Measurements from ENCODE around the gene SMIM43. TPM values are rescaled to one million over a fixed set of nuclear protein-coding genes. Genes with fewer than 3 reads are reported as not detected.
"Not testable (repeated sequence)": the region's sequence is repeated elsewhere in the genome, so short reads cannot be mapped to it uniquely, and the experiment has no call there.

Gene SMIM43
- total RNA-seq, 1 experiment from 2014 or later = not detected

DNA sequence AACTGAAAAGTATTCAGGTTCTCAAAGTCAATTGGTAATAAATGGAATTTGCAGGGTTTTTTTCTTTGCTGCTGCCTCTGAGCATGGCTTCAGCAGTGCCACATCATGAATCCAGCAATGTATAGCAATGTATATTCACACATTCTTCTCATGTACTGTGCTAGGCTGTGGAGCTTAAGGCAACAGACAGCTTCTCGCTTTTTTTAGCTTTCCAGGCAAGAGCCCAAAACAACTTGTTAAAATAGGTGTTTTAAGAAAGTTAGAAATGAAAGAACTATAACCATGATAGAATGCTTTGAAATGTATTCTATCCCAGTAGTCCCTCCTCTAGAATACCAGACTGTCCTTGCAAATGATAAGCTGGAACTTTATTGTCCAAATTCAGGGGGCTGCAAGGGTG is 30.4 kb downstream of the SMIM43 start (continued):
- TF ChIP-seq, protein P1, sequence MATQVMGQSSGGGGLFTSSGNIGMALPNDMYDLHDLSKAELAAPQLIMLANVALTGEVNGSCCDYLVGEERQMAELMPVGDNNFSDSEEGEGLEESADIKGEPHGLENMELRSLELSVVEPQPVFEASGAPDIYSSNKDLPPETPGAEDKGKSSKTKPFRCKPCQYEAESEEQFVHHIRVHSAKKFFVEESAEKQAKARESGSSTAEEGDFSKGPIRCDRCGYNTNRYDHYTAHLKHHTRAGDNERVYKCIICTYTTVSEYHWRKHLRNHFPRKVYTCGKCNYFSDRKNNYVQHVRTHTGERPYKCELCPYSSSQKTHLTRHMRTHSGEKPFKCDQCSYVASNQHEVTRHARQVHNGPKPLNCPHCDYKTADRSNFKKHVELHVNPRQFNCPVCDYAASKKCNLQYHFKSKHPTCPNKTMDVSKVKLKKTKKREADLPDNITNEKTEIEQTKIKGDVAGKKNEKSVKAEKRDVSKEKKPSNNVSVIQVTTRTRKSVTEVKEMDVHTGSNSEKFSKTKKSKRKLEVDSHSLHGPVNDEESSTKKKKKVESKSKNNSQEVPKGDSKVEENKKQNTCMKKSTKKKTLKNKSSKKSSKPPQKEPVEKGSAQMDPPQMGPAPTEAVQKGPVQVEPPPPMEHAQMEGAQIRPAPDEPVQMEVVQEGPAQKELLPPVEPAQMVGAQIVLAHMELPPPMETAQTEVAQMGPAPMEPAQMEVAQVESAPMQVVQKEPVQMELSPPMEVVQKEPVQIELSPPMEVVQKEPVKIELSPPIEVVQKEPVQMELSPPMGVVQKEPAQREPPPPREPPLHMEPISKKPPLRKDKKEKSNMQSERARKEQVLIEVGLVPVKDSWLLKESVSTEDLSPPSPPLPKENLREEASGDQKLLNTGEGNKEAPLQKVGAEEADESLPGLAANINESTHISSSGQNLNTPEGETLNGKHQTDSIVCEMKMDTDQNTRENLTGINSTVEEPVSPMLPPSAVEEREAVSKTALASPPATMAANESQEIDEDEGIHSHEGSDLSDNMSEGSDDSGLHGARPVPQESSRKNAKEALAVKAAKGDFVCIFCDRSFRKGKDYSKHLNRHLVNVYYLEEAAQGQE (IDR thresholded peaks at IDR 0.05; ENCODE audit: low read depth) = no peak
- no peak for TF ChIP-seq RAD21 (IDR thresholded peaks at IDR 0.05; ENCODE audit: low read depth)
- TF ChIP-seq CEBPB (IDR thresholded peaks at IDR 0.05; ENCODE audit: low read depth) = no peak

DNA sequence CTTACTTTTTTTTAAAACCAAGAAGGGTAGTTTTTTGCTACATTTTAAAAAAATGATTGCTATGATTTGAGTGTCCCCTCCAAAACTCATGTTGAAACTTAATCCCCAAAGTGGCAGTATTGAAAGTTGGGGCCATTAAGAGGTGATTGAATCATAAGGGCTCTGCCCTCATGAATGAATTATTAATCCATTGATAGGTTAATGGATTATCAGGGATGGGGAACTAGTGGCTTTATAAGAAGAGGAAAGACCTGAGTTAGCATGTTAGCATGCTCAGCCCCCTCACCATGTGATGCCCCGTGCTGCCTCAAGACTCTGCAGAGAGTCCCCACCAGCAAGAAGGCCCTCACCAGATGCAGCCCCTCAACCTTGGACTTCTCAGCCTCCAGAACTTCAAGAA is 31.0 kb downstream of the SMIM43 start:
- no TSS peak for BruUV-seq (replicated peaks)
- intact Hi-C loops (cut with micrococcal nuclease) = no loop called here

DNA sequence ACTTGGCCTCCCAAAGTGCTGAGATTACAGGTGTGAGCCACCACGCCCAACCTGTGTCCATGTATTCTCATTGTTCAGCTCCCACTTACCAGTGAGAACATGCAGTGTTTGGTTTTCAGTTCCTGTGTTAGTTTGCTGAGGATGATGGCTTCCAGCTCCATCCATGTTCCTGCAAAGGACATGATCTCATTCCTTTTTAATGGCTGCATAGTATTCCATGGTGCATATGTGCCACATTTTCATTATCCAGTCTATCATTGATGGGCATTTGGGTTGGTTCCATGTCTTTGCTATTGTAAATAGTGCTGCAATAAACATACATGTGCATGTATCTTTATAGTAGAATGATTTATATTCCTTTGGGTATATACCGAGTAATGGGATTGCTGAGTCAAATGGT is 35.2 kb downstream of the SMIM43 start:
- H3K27ac ChIP-seq (ENCODE audit: low read depth, low read length); RAD21 ChIA-PET (ENCODE audit: low non-redundant PET in 1 of 2, low total read pairs in 2 of 2, uncharacterized antibody in 2 of 2, unreplicated experiment in 2 of 2); H3K4me2 ChIP-seq (ENCODE audit: low read length); H4K20me1 ChIP-seq (ENCODE audit: insufficient read depth); H3K79me2 ChIP-seq (ENCODE audit: insufficient read depth, low read length); CTCF ChIA-PET; H2AFZ ChIP-seq (ENCODE audit: low read depth, low read length, poor library complexity, severe bottlenecking); H3K9ac ChIP-seq (ENCODE audit: low read length); H3K9me3 ChIP-seq (ENCODE audit: control insufficient read depth in 1 of 2, insufficient read depth in 1 of 2, low read depth in 1 of 2, low read length in 2 of 2); ATAC-seq; BruUV-seq (replicated peaks); DNase-seq (ENCODE audit: low read depth, low spot score); H3K9me2 ChIP-seq (ENCODE audit: insufficient read depth); H3K27me3 ChIP-seq (ENCODE audit: insufficient read depth, low read length); H3K36me3 ChIP-seq (ENCODE audit: control insufficient read depth in 1 of 2, insufficient read depth in 2 of 2, low read length in 2 of 2); POLR2A ChIA-PET; H3K4me3 ChIP-seq (replicated peaks in 1 of 2; ENCODE audit: low read depth in 1 of 2, low read length in 2 of 2): not testable (repeated sequence)
- peaks cover 0 to 20% of the 10 kb centered on the region in 2 experiments; a peak in 2 of 4 replicates for H3K4me1 ChIP-seq (ENCODE audit: control insufficient read depth in 1 of 2, insufficient read depth in 2 of 2, low read length in 2 of 2)
- intact Hi-C loops (cut with micrococcal nuclease) = loop anchor here (5.0 kb wide), 1 partner anchor 62 kb away; no protein-coding TSS in a partner anchor

More for the DNA sequence above, 31.0 kb downstream of the SMIM43 start:
- Histone ChIP-seq H3K4me3 (replicated peaks in 1 of 2; ENCODE audit: low read depth in 1 of 2, low read length in 2 of 2) (no peak overlapping the region), H3K9me3 (ENCODE audit: control insufficient read depth in 1 of 2, insufficient read depth in 1 of 2, low read depth in 1 of 2, low read length in 2 of 2) (no peaks in the 10 kb centered on the region), H3K27ac (ENCODE audit: low read depth, low read length) (no peak overlapping the region), H3K36me3 (ENCODE audit: control insufficient read depth in 1 of 2, insufficient read depth in 2 of 2, low read length in 2 of 2) (no peaks in the 10 kb centered on the region), H3K9me2 (ENCODE audit: insufficient read depth) (no peaks in the 10 kb centered on the region), H3K9ac (ENCODE audit: low read length) (no peak overlapping the region), H3K4me1 (ENCODE audit: control insufficient read depth in 1 of 2, insufficient read depth in 2 of 2, low read length in 2 of 2) (0 out of 4 replicates have a peak, but pooled peaks cover 0 to under 1% of the 10 kb centered on the region in 2 experiments), H3K79me2 (ENCODE audit: insufficient read depth, low read length) (no peaks in the 10 kb centered on the region), H4K20me1 (ENCODE audit: insufficient read depth) (no peaks in the 10 kb centered on the region), H3K27me3 (ENCODE audit: insufficient read depth, low read length) (no peaks in the 10 kb centered on the region), H3K4me2 (ENCODE audit: low read length) (no peak overlapping the region), H2AFZ (ENCODE audit: low read depth, low read length, poor library complexity, severe bottlenecking) (no peak overlapping the region)
- TF ChIP-seq SIN3A (IDR thresholded peaks at IDR 0.05; ENCODE audit: low read depth) (no peak), ZFX (IDR thresholded peaks at IDR 0.05) (no peak)
- ChIA-PET POLR2A (no interaction called here), RAD21 (ENCODE audit: low non-redundant PET in 1 of 2, low total read pairs in 2 of 2, uncharacterized antibody in 2 of 2, unreplicated experiment in 2 of 2) (no interaction called here), CTCF (no interaction called here)
- DNase-seq (ENCODE audit: low read depth, low spot score) = no peak
- no peak for ATAC-seq
